Stimulated activated memory B cell treated with anti-CD40 and anti-IgM and Interleukin-4, amounts not matched to agents 10 μg/mL and 1 μg/mL and 100 μg/mL, for 72 hours (primary cell): ENCODE measurements around the gene SGF29.

ENCODE experiments used
- ATAC-seq: fragments of 150-1000 bp; cut with Tn5 transposase; 2 replicates; pipeline ENCODE4 v1.10.0; 2021
- H3K27ac Mint-ChIP-seq: one replicate; pipeline ENCODE4 v1.8.0; 2022; ENCODE audit warnings: mild to moderate bottlenecking, mixed read lengths
- H3K27me3 Mint-ChIP-seq: one replicate; pipeline ENCODE4 v1.8.0; 2022; ENCODE audit warnings: mixed read lengths
- H3K36me3 Mint-ChIP-seq: one replicate; pipeline ENCODE4 v1.8.0; 2022; ENCODE audit warnings: mixed read lengths
- H3K4me1 Mint-ChIP-seq: one replicate; pipeline ENCODE4 v1.8.0; 2022; ENCODE audit warnings: mixed read lengths
- H3K4me3 Mint-ChIP-seq: one replicate; pipeline ENCODE4 v1.8.0; 2022; ENCODE audit warnings: mild to moderate bottlenecking, moderate library complexity, mixed read lengths
- H3K9me3 Mint-ChIP-seq: one replicate; pipeline ENCODE4 v1.8.0; 2022; ENCODE audit warnings: mixed read lengths

SGF29 gene

DNA sequence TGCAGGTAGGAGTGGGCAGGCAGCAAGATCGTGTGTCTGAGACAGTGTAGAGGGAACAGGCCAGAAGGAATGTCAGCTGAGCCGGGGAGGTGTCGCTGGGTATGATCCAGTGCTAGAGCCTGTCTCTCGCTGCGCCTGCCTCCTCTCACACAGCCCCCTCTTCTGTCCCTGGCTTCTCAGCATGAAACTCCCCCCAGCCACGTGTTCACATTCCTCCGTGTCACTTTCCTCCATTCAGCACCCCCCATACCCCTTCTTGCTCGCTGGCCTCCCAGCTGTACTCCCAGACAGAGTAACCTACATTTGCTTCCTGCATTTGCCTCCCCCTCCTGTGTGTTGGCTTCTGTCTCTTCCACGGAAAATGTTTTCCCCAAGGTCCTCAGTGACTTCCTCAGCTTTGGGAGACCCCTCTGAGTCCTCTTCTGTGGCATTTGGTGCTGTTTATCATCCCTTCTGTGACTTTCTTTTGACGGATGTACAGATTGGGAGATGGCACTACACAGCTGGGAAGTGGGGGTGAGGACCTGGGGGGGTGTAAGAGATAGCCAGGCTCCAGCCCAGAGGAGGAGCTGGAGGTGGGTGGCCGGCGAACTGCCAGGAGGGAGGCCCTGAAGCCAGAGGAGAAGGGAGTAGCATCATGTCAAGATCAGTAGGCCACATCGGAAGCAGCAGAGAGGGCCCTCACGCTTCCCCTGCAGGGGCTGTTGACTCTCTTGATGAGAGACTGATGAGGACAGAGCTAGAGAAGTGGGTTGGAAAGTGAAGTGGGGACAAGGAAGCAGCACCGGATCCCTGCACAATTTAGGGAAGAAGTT, 19.2 kb downstream of the SGF29 start:
- Mint-ChIP-seq H3K36me3 (peaks cover 10% of the 10 kb centered on the region), H3K4me3 (no peak overlapping the region), H3K9me3 (no peaks in the 10 kb centered on the region), H3K27ac (no peak overlapping the region), H3K4me1 (peaks cover 11% of the 10 kb centered on the region), H3K27me3 (no peaks in the 10 kb centered on the region)
- no peak for ATAC-seq

DNA sequence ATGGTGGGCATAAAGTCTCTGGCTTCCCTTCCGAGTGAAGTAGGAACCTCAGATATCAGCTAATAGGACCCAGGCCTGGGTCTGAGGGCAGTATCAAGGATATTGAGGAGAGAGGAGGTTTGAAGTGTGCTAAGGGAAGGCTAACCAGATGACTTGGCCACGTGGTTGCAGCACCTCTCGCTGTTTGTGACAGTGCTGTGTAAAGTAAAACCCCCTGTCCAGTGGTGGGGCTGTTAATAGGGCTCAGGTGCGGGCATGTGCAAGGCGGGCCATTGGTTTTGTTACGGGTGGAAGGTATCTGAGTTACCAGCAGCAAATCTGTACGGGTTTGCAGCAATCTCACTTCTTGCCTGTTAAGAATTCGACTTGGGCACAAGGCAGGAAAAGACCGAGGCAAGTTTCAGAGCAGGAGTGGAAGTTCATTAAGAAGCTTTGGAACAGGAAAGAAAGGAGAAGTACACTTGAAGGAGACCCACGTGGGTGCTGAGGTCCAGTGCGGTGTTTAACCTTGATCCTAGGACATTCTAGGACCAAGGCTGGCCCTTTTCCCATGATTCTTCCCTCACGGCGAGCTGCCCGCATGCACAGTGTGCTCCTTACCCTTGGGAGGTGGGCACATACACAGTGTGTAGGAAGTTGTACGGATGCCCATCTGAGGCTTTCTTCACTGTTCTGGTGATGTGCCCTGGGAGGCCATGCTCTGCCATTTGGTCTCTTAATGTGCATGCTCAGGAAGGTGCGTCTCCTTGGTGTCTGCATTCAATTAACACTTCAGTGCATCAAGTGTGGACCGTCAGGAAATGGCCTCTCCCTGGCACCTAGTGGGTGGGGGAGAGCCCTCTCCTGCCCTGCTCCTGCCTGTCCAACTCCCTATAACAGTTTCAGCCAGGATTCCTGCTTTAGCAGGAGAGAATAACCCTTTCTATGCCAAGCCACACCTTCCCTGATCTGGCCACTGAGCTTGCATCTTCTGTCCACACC, 20.3 kb downstream of the SGF29 start:
- no peak overlapping the region for H3K4me3 Mint-ChIP-seq
- H3K36me3 Mint-ChIP-seq = peaks cover 10% of the 10 kb centered on the region
- no peak for ATAC-seq
- no peaks in the 10 kb centered on the region for H3K27me3 Mint-ChIP-seq
- H3K27ac Mint-ChIP-seq = no peak overlapping the region
- H3K4me1 Mint-ChIP-seq = peaks cover 11% of the 10 kb centered on the region
- H3K9me3 Mint-ChIP-seq = no peaks in the 10 kb centered on the region

DNA sequence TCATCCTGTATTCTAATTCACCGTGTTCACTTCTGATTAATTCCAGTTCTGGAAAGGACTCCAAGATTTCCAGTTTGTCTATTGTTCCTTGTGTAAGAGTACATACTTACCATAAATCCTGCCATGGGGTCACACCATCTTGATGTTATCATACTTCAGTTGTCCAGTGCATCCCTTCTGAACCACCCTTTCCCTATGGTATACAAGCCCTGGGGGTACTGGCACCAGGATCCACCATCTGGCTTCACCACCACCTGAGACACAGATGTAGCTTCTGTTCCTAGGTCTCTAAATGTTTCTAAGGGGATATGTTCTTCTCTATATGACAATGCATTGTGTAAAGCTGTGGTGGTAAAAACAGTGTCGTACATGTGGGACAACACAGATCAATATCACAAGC, 21.2 kb downstream of the SGF29 start:
- Mint-ChIP-seq H3K36me3 (peaks cover 10% of the 10 kb centered on the region), H3K4me1 (peaks cover 11% of the 10 kb centered on the region), H3K27ac (no peak overlapping the region), H3K27me3 (no peaks in the 10 kb centered on the region), H3K9me3 (no peaks in the 10 kb centered on the region), H3K4me3 (no peak overlapping the region)
- no peak for ATAC-seq

DNA sequence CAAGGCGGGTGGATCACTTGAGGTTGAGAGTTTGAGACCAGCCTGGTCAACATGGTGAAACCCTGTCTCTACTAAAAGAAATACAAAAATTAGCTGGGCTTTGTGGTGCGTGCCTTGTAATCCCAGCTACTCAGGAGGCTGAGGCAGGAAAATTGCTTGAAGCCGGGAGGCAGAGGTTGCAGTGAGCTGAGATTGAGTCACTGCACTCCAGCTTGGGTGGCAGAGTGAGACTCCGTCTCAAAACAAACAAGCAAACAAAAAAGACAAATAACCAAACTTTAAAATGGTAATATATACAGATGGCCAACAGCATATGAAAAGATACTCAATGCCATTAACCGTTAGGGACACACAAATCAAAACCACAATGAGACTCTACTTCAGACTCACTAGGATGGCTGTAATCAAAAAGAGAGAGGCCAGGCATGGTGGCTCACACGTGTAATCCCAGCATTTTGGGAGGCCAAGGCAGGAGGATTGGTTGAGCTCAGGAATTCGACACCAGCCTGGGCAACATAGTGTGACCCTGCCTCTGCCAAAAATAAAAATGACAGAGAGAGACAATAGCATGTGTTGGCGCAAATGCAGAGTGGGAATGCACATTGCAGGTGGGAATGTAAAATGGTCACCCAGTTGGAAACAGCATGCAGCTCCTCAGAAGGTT, 21.9 kb downstream of the SGF29 start:
- Mint-ChIP-seq H3K9me3 (no peaks in the 10 kb centered on the region), H3K36me3 (peaks cover 10% of the 10 kb centered on the region), H3K4me3 (no peak overlapping the region), H3K4me1 (peaks cover 11% of the 10 kb centered on the region), H3K27ac (no peak overlapping the region), H3K27me3 (no peaks in the 10 kb centered on the region)
- ATAC-seq = no peak

DNA sequence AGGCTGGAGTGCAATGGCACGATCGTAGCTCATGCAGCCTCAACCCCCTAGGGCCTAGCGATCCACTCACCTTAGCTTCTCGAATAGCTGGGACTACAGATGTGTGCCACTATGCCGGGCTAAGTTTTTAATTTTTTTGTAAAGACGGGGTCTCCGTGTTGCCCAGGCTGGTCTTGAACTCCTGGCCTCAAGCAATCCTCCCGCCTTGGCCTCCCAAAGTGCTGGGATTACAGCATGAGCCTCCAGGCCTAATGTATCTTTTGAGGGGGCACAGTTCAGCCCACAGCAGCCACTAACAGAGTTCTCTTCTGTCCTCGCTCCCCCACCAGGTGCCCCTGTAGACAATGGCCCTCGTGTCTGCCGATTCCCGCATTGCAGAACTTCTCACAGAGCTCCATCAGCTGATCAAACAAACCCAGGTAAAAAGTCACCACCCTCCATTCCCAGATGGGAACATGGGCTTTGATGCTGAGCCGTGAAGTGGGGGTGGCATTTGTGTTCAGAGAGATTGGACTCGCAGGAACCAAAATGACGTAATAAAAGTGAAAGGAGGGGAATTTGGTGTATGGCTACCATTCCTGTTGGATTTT, 27.1 kb downstream of the SGF29 start:
- Mint-ChIP-seq H3K27me3 (no peaks in the 10 kb centered on the region), H3K4me1 (peaks cover 5% of the 10 kb centered on the region), H3K27ac (no peak overlapping the region), H3K36me3 (peaks cover 41% of the 10 kb centered on the region), H3K9me3 (no peaks in the 10 kb centered on the region), H3K4me3 (no peak overlapping the region)
- ATAC-seq = no peak

DNA sequence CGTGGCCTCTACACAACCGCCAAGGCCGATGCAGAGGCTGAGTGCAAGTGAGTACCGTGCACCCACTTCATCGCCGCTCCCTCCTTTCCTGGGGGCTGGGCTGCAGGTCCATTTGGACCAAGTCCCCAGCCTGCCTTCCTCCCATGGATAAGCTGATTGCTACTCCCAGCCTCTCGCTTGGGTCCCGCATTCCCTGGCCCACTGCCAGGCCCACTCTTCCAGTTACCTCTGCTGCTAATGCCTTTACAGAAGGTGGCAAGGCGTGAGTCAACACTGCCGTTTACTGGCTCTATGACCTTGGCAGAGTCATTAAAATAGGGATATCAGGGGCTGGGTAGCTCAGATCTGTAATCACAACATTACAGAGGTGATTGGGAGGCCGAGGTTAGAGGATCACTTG, 32.0 kb downstream of the SGF29 start:
- peaks cover 77% of the 10 kb centered on the region for H3K36me3 Mint-ChIP-seq
- H3K27me3 Mint-ChIP-seq = no peaks in the 10 kb centered on the region
- peaks cover 8% of the 10 kb centered on the region for H3K4me1 Mint-ChIP-seq
- H3K9me3 Mint-ChIP-seq = no peaks in the 10 kb centered on the region
- ATAC-seq = no peak
- no peak overlapping the region for H3K27ac Mint-ChIP-seq
- H3K4me3 Mint-ChIP-seq = no peak overlapping the region

DNA sequence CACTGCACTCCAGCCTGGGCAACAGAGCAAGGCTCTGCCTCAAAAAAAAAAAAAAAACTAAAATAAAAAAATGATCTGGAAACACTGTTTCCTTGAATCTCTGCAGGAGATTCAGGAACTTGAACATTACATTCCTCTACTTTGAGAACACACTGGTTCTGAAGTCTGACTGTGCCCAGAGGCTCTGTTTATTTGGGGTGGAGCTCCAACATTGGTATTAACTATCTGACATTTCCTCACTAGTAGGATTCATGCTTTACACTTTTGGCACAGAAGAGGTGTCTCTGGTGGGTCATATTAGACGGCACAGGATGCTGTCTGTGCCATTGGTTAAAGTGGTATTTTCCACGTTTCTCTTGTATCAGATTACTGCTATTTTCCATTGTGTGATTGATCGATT, 32.7 kb downstream of the SGF29 start:
- no peak overlapping the region for H3K4me3 Mint-ChIP-seq
- peaks cover 8% of the 10 kb centered on the region for H3K4me1 Mint-ChIP-seq
- peaks cover 77% of the 10 kb centered on the region for H3K36me3 Mint-ChIP-seq
- no peak overlapping the region for H3K27ac Mint-ChIP-seq
- no peaks in the 10 kb centered on the region for H3K9me3 Mint-ChIP-seq
- no peaks in the 10 kb centered on the region for H3K27me3 Mint-ChIP-seq
- ATAC-seq = no peak

DNA sequence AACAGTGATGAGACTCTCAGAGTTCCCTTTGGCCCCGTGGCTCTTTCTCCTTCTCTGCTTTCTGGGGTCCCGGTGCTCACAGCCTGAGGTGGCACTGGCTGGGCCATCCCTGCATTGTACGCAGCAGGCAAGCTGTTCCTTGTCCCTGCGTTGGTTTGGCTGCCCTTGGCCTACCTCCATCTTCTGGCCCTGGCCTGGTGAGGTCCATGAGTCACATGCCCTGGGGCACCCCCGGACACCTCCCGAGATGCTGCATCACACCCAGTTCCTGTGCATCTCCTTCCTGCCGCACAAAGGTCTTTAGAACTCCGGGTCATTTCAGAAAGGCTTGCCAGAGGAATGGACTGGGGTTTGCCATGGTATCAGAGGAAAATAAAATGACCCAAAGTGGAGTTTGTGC, 33.7 kb downstream of the SGF29 start:
- peaks cover 79% of the 10 kb centered on the region for H3K36me3 Mint-ChIP-seq
- no peaks in the 10 kb centered on the region for H3K9me3 Mint-ChIP-seq
- no peak overlapping the region for H3K27ac Mint-ChIP-seq
- no peaks in the 10 kb centered on the region for H3K27me3 Mint-ChIP-seq
- H3K4me1 Mint-ChIP-seq = peaks cover 8% of the 10 kb centered on the region
- no peak overlapping the region for H3K4me3 Mint-ChIP-seq
- ATAC-seq = no peak

DNA sequence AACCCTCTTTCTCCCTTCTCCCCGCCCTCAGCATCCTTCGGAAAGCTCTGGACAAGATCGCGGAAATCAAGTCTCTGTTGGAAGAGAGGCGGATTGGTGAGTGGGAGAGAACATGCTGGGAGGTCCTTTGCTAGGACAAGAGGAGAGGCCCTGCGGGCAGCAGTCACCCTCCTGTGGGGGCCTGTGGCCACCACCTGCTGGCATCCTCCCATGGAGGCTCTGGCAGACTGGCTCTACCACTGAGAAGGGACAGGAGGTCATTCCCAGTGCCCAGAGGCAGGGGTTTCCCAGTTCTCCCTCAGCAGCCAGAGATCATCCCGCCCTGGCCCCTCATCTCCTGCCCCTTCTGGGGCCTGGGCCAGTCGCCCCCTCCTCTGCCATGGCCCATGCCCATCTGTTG, 35.3 kb downstream of the SGF29 start:
- H3K4me1 Mint-ChIP-seq = peaks cover 8% of the 10 kb centered on the region
- no peak overlapping the region for H3K4me3 Mint-ChIP-seq
- H3K27ac Mint-ChIP-seq = no peak overlapping the region
- no peaks in the 10 kb centered on the region for H3K27me3 Mint-ChIP-seq
- no peaks in the 10 kb centered on the region for H3K9me3 Mint-ChIP-seq
- no peak for ATAC-seq
- H3K36me3 Mint-ChIP-seq = peaks cover 72% of the 10 kb centered on the region

DNA sequence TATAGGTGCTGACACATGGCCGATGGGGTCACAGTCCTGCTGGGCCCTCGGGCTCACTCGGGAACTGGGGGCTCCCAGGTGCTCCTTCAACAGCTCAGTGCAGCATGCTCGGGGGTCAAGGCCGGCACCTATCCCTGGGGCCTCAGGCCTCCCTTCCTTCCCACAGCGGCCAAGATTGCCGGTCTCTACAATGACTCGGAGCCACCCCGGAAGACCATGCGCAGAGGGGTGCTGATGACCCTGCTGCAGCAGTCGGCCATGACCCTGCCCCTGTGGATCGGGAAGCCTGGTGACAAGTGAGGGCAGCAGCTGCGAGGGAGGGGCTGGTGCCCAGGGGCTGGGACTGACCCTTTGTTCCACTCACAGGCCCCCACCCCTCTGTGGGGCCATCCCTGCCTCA, 36.2 kb downstream of the SGF29 start:
- no peak overlapping the region for H3K27ac Mint-ChIP-seq
- H3K4me3 Mint-ChIP-seq = no peak overlapping the region
- peaks cover 68% of the 10 kb centered on the region for H3K36me3 Mint-ChIP-seq
- peaks cover 8% of the 10 kb centered on the region for H3K4me1 Mint-ChIP-seq
- no peaks in the 10 kb centered on the region for H3K27me3 Mint-ChIP-seq
- H3K9me3 Mint-ChIP-seq = no peaks in the 10 kb centered on the region
- no peak for ATAC-seq

DNA sequence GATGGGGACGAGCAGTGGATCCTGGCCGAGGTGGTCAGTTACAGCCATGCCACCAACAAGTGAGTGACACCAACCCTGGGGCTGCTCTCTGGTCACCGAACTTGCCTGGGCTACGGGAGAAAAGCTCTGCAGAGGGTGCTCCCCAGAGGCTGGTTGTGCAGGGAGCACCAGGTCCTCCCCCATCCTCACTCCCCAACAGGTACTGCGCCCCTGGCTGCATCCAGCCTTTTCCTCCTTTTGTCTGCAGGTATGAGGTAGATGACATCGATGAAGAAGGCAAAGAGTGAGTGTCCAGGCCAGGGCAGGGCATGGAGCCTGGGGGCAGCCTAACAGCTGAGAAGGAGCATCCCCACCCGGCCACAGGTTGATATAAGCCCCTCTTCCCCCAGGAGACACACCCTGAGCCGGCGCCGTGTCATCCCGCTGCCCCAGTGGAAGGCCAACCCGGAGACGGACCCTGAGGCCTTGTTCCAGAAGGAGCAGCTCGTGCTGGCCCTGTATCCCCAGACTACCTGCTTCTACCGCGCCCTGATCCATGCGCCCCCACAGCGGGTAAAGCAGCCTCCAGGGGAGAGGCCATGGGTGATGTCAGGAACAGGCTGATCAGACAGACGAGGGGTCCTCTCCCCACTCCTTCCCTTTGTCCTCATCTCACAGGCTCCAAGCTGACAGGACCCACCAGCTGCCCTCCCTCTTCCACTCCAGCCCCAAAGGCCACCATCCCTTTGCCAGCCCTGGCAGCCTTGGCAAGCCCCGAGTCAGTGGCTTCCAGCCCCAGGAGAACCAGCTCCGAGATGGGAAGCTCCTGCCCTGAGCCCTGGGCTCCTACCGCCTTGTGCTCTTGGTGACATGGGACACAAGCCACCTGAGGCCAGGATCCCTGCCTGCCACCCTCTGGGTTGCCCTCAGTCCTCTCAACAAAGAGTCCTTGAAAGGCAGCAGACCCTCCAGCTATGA, 36.9 kb downstream of the SGF29 start:
- Mint-ChIP-seq H3K9me3 (no peaks in the 10 kb centered on the region), H3K27ac (no peak overlapping the region), H3K4me1 (peaks cover 5% of the 10 kb centered on the region), H3K27me3 (no peaks in the 10 kb centered on the region), H3K4me3 (no peak overlapping the region), H3K36me3 (peaks cover 60% of the 10 kb centered on the region)
- no peak for ATAC-seq

DNA sequence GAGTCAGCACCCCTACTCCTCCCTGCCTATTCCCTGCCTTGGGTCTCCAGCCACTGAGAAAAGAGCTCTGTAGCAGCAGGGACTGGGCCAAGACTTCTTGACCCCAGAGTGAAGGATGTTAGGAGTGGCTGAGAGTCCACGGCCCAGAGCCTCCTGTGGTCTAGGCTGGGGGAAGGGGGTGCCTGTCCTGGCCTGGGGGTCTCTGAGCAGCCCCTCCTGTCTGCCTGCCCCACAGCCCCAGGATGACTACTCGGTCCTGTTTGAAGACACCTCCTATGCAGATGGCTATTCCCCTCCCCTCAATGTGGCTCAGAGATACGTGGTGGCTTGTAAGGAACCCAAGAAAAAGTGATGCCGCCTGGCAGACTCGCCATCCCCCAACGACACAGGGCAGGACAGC, 37.6 kb downstream of the SGF29 start:
- peaks cover 56% of the 10 kb centered on the region for H3K36me3 Mint-ChIP-seq
- no peaks in the 10 kb centered on the region for H3K9me3 Mint-ChIP-seq
- no peaks in the 10 kb centered on the region for H3K4me1 Mint-ChIP-seq
- no peak overlapping the region for H3K27ac Mint-ChIP-seq
- no peak for ATAC-seq
- no peak overlapping the region for H3K4me3 Mint-ChIP-seq
- no peaks in the 10 kb centered on the region for H3K27me3 Mint-ChIP-seq

DNA sequence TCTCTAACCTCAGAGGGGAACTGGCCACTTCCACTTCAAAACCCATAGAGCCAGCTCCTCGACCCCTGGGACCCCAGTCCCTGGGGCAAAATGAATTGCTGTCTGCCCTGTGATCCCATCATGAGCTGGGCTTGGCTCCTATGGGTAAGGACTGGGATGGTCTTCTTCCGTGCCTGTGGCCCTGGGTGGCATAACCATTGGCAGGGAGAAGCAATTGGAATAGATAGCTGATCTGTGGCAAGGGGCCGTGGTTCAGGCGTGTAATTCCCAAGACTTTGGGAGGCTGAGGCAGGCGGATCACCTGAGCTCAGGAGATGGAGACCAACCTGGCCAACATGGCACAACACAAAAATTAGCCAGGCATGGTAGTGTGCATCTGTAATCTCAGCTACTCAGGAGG, 38.8 kb downstream of the SGF29 start:
- H3K27ac Mint-ChIP-seq = no peak overlapping the region
- H3K27me3 Mint-ChIP-seq = peaks cover 11% of the 10 kb centered on the region
- H3K4me1 Mint-ChIP-seq = no peaks in the 10 kb centered on the region
- H3K4me3 Mint-ChIP-seq = no peak overlapping the region
- no peaks in the 10 kb centered on the region for H3K9me3 Mint-ChIP-seq
- H3K36me3 Mint-ChIP-seq = peaks cover 46% of the 10 kb centered on the region
- ATAC-seq = no peak

DNA sequence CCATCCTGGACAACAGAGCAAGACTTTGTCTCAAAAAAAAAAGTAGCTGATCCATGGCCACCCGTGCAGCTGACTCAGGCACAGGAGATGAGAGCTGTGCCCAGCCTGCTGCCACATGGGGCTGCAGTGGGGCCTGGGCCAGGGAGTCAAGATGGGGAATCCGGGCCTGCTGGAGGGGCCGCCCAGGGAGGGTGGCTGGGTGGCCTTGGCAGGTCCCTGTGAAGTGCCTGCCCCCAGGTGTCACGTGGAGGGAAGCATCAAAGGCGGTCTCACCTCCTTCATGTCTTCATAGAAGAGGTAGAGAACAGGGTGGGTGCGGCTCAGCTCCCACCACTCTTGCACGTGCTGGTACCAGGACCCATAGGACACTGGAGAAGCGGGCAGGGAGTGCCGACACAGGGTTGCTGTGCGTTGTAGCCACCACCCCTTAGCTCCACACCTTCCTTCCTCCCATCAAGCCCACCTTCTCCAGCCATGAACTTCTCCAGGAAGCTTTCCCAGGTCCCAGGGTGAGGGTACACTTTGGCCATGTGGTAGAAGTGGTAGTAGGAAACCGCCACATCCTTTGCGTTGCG, 39.3 kb downstream of the SGF29 start:
- Mint-ChIP-seq H3K4me1 (no peaks in the 10 kb centered on the region), H3K27me3 (peaks cover 13% of the 10 kb centered on the region), H3K36me3 (peaks cover 44% of the 10 kb centered on the region), H3K4me3 (no peak overlapping the region), H3K27ac (no peak overlapping the region), H3K9me3 (no peaks in the 10 kb centered on the region)
- peak; percentile 28 for ATAC-seq
